Neural progenitor cell (in vitro differentiated cells): ENCODE results near the gene KCNC1.

Experiments
- CTCF ChIP-seq: fragments of 200-600 bp; sonication (generic); IDR thresholded peaks from 2 replicates; pipeline ENCODE4 v1.5.1; 2017; ENCODE audit warnings: antibody characterized with exemption, mild to moderate bottlenecking
- EZH2 ChIP-seq: fragments of 200-600 bp; sonication (generic); IDR thresholded peaks from 2 replicates; pipeline ENCODE4 v1.6.1; 2017; ENCODE audit warnings: antibody characterized with exemption, mild to moderate bottlenecking, moderate library complexity
- EZH2phosphoT487 ChIP-seq: fragments of 200-600 bp; sonication (generic); IDR thresholded peaks from 2 replicates; pipeline ENCODE4 v1.6.1; 2017; ENCODE audit warnings: antibody characterized with exemption

GRCh38 chr11:17714356-17714854 lies 20.2 kb upstream of the KCNC1 start:
- TF ChIP-seq CTCF (peak; percentile 11), EZH2 (no peak), EZH2phosphoT487 (no peak)
